Smooth muscle cell (in vitro differentiated cells): Measurements from ENCODE around the gene NOMO2. TPM values are rescaled to one million over a fixed set of nuclear protein-coding genes. Genes with fewer than 3 reads are reported as not detected.
"Not testable (repeated sequence)": the region's sequence is repeated elsewhere in the genome, so short reads cannot be mapped to it uniquely, and the experiment has no call there.

Experiments
- DNase-seq: peaks from one replicate; lab custom pipeline; 2025; ENCODE audit not compliant: unreplicated experiment; lab: John Stamatoyannopoulos, UW
- H2AFZ ChIP-seq: fragments of 200-600 bp; sonication (generic); 2 replicates; pipeline ENCODE4 v1.6.0; 2016; ENCODE audit warnings: antibody characterized with exemption, low read depth, mild to moderate bottlenecking
- H3F3A ChIP-seq: fragments of 200-600 bp; sonication (generic); 2 replicates; pipeline ENCODE4 v1.6.0; 2017; ENCODE audit warnings: antibody characterized with exemption, low read depth
- H3K27ac ChIP-seq: fragments of 200-600 bp; sonication (generic); 2 replicates; pipeline ENCODE4 v1.5.1; 2016; ENCODE audit warnings: low read depth, mild to moderate bottlenecking
- H3K27me3 ChIP-seq: fragments of 200-600 bp; sonication (generic); 2 replicates; pipeline ENCODE4 v1.6.1; 2016; ENCODE audit warnings: low read depth, mild to moderate bottlenecking
- H3K36me3 ChIP-seq: fragments of 200-600 bp; sonication (generic); 2 replicates; pipeline ENCODE4 v1.5.1; 2016; ENCODE audit warnings: low read depth
- H3K4me1 ChIP-seq: fragments of 200-600 bp; sonication (generic); 2 replicates; pipeline ENCODE4 v1.5.1; 2016; ENCODE audit warnings: low read depth
- H3K4me2 ChIP-seq: fragments of 200-600 bp; sonication (generic); 2 replicates; pipeline ENCODE4 v1.6.0; 2016; ENCODE audit warnings: mild to moderate bottlenecking
- H3K4me3 ChIP-seq: fragments of 200-600 bp; sonication (generic); 2 replicates; pipeline ENCODE4 v1.5.1; 2016; ENCODE audit warnings: mild to moderate bottlenecking
- H3K79me2 ChIP-seq: fragments of 200-600 bp; sonication (generic); 2 replicates; pipeline ENCODE4 v1.6.0; 2016; ENCODE audit warnings: low read depth, mild to moderate bottlenecking
- H3K9ac ChIP-seq: fragments of 200-600 bp; sonication (generic); 2 replicates; pipeline ENCODE4 v1.6.0; 2016; ENCODE audit warnings: low read depth
- H3K9me3 ChIP-seq: fragments of 200-600 bp; sonication (generic); replicated peaks from 2 replicates; pipeline ENCODE4 v1.5.1; 2016; ENCODE audit warnings: low read depth
- H4K20me1 ChIP-seq: fragments of 200-600 bp; sonication (generic); 2 replicates; pipeline ENCODE4 v1.6.0; 2016; ENCODE audit warnings: low read depth
- WGBS: methylation state at CpG from one replicate; pipeline ENCODE4 v1.1.7; 2016; ENCODE audit warnings: low lambda C conversion rate; 5-methylcytosine and 5-hydroxymethylcytosine counted together
- polyA plus RNA-seq: library from polyadenylated mRNA; unstranded; fragments of >200 nt; fragmentation: Nextera tagmentation; extraction: Ambion mirVana; gene quantifications from 2 replicates; pipeline ENCODE4 v1.2.1, GENCODE V29; 2016
- total RNA-seq: library from RNA; depleted of rRNA; stranded (reverse); fragments of >200 nt; gene quantifications from 2 replicates; pipeline ENCODE4 v1.2.3, GENCODE V29; 2014

The NOMO2 gene
- total RNA-seq (67.7 and 87.1 TPM in 2 replicates), polyA plus RNA-seq (114 and 125 TPM in 2 replicates)

GRCh38 chr16:18561727-18562314 is at the start of gene NOMO2:
Gene NOMO2, minus strand, starts transcription at chr16:18562097. Its CDS starts 57 bp downstream, at chr16:18562040.
- not testable (repeated sequence) for H3K79me2 ChIP-seq, H3K36me3 ChIP-seq, H3K27ac ChIP-seq, H3F3A ChIP-seq, H2AFZ ChIP-seq, DNase-seq, H3K4me1 ChIP-seq, H4K20me1 ChIP-seq, H3K27me3 ChIP-seq, H3K9ac ChIP-seq, H3K9me3 ChIP-seq
- peak within 1 kb of the TSS; percentile 58 for H3K4me3 ChIP-seq
- 1% methylated on average over 38 of the region's 66 CpGs for WGBS
- H3K4me2 ChIP-seq: peak within 1 kb of the TSS; percentile 84

GRCh38 chr16:18610147-18610803 is 48.4 kb upstream of the NOMO2 start:
- DNase-seq, H3K4me3 ChIP-seq, H3K27ac ChIP-seq, H3K79me2 ChIP-seq, H3K4me1 ChIP-seq, H3K36me3 ChIP-seq, H3K27me3 ChIP-seq, H3K9ac ChIP-seq, H4K20me1 ChIP-seq, H3F3A ChIP-seq, H3K4me2 ChIP-seq, H3K9me3 ChIP-seq, H2AFZ ChIP-seq: not testable (repeated sequence)
- 75% methylated on average over 4 of the region's 4 CpGs for WGBS

GRCh38 chr16:18608271-18608670 is 46.4 kb upstream of the NOMO2 start:
- not testable (repeated sequence) for H3K79me2 ChIP-seq, H3K9ac ChIP-seq, H3K4me1 ChIP-seq, H3F3A ChIP-seq, H3K27me3 ChIP-seq, H3K36me3 ChIP-seq, H3K27ac ChIP-seq, H3K4me2 ChIP-seq, DNase-seq, H2AFZ ChIP-seq, H3K9me3 ChIP-seq, H3K4me3 ChIP-seq, H4K20me1 ChIP-seq
- WGBS: 82% methylated on average over 6 of the region's 6 CpGs

- not testable (repeated sequence) for H3F3A ChIP-seq, H2AFZ ChIP-seq, H3K9me3 ChIP-seq, H3K27me3 ChIP-seq, H3K79me2 ChIP-seq, H3K9ac ChIP-seq, DNase-seq, H3K27ac ChIP-seq, H4K20me1 ChIP-seq, H3K4me2 ChIP-seq, H3K4me1 ChIP-seq, H3K36me3 ChIP-seq, H3K4me3 ChIP-seq
- no CpG with 5 or more reads among the region's 4 CpGs for WGBS
Observed at GRCh38 chr16:18603572-18604246, 41.8 kb upstream of the NOMO2 start.

GRCh38 chr16:18598582-18598981 is 36.7 kb upstream of the NOMO2 start:
- H3K79me2 ChIP-seq, H3K27ac ChIP-seq, H3K27me3 ChIP-seq, H3K9me3 ChIP-seq, H3K9ac ChIP-seq, H3K36me3 ChIP-seq, H3K4me2 ChIP-seq, H4K20me1 ChIP-seq, H3F3A ChIP-seq, H3K4me3 ChIP-seq, H3K4me1 ChIP-seq, H2AFZ ChIP-seq, DNase-seq: not testable (repeated sequence)
- 100% methylated on average over 1 of the region's 1 CpG for WGBS

- H3K27ac ChIP-seq, H3K4me2 ChIP-seq, H3K4me1 ChIP-seq, H3K79me2 ChIP-seq, DNase-seq, H2AFZ ChIP-seq, H3K27me3 ChIP-seq, H3F3A ChIP-seq, H3K9me3 ChIP-seq, H3K4me3 ChIP-seq, H4K20me1 ChIP-seq, H3K36me3 ChIP-seq, H3K9ac ChIP-seq: not testable (repeated sequence)
- 79% methylated on average over 2 of the region's 2 CpGs for WGBS
Observed at GRCh38 chr16:18597734-18598133, 35.8 kb upstream of the NOMO2 start.

GRCh38 chr16:18597319-18597718 is 35.4 kb upstream of the NOMO2 start:
- DNase-seq, H4K20me1 ChIP-seq, H2AFZ ChIP-seq, H3K9ac ChIP-seq, H3K4me2 ChIP-seq, H3F3A ChIP-seq, H3K79me2 ChIP-seq, H3K9me3 ChIP-seq, H3K4me1 ChIP-seq, H3K27ac ChIP-seq, H3K4me3 ChIP-seq, H3K27me3 ChIP-seq, H3K36me3 ChIP-seq: not testable (repeated sequence)
- WGBS: 63% methylated on average over 4 of the region's 4 CpGs

- H3K27ac ChIP-seq, H3K4me1 ChIP-seq, H3K36me3 ChIP-seq, H3K9me3 ChIP-seq, H3K79me2 ChIP-seq, H3F3A ChIP-seq, DNase-seq, H3K9ac ChIP-seq, H3K4me2 ChIP-seq, H3K27me3 ChIP-seq, H2AFZ ChIP-seq, H4K20me1 ChIP-seq, H3K4me3 ChIP-seq: not testable (repeated sequence)
- 93% methylated on average over 11 of the region's 11 CpGs for WGBS
Observed at GRCh38 chr16:18595796-18596195, 33.9 kb upstream of the NOMO2 start.
